NCI-H345 (cell line): Measurements from ENCODE around the gene CDC27.
A peak's percentile ranks its signal among the peaks of the same experiment; 100 is the strongest.
"Not testable (repeated sequence)": the region's sequence is repeated elsewhere in the genome, so short reads cannot be mapped to it uniquely, and the experiment has no call there.

Experiments used
- DNase-seq: peaks from one replicate; lab custom pipeline; 2025; lab: John Stamatoyannopoulos, UW

CDC27 gene

DNA sequence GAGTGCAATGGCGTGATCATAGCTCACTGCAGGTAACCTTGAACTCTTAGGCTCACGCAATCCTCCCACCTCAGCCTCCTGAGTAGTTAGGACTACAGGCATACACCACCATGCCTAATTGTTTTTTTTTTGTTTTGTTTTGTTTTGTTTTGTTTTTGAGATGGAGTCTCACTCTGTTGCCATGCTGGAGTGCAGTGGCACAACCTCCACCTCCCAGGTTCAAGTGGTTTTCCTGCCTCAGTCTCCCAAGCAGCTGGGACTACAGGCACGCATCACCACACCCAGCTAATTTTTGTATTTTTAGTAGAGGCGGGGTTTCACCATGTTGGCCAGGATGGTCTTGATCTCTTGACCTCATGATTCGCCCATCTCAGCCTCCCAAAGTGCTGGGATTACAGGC is 54.7 kb downstream of the CDC27 start:
- not testable (repeated sequence) for DNase-seq

DNA sequence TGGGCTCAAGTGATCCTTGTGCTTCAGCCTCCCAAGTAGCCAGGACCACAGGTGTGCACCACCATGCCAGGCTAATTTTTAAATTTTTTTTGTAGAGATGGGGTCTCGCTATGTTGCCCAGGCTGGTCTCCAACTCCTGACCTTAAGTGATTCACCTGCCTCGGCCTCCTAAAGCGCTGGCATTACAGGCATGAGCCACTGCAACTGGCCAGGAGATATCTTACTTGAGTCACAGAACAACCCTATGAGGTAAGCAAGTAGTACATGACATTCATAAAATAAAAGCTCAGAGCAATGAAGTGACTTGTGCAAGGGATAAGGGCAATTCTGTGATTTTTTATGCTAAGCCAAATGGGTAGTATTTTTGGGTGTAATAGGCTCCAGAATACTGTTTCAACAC is 57.3 kb downstream of the CDC27 start:
- no peak for DNase-seq

DNA sequence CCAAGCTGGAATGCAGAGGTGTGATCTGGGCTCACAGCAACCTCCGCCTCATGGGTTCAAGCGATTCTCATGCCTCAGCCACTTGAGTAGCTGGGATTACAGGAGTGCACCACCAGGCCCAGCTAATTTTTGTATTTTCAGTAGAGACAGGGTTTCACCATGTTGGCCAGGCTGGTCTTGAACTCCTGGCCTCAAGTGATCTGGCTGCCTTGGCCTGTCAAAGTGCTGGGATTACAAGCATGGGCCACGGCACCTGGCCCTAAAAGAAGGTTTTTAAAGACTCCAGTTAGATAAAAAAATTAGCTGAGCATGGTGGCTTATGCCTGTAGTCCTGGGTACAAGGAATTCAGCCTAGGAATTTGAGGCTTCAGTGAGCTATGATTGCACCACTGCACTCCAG is 62.3 kb downstream of the CDC27 start:
- not testable (repeated sequence) for DNase-seq

DNA sequence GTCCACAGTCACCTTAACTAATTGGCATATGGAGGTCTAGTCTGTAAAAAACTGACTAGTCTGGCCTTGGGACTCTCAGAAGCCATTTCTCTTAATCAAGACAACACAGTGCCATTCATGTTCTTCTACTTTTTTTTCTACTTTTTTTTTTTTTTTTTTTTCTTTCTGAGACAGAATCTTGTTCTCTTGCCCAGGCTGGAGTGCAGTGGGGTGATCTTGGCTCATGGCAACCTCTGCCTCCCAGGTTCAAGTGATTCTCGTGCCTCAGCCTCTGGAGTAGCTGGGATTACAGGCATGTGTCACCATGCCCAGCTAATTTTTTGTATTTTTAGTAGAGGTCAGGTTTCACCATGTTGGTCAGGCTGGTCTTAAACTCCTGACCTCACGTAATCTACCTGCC is 65.8 kb downstream of the CDC27 start:
- DNase-seq, result not testable (repeated sequence)

DNA sequence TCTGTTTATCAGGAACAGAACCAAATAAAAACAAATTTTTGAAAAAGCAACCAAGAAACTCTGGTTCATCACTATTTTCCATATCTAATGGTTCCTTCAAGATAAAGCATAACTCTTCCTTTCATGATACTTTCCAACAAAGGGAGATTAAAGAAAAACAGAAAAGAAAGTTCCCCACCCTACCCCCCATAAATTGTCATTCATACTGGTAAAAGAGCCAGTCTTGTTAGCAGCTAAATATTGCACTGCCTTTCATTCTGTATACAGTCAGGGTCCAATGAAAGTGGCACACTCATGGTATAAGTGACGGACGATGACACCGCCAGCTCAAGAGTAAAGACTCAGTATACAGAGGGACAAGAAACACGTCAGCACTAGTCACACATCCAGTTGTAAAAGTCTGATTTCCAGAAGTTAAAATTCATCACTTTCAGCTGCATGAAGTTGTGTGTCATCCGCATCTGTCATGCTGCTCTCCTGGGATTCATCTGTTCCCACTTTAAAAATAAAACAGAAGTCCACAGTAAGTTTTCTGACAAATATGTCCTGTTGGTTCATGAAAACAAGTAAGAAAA is 68.5 kb downstream of the CDC27 start:
- no peak for DNase-seq

DNA sequence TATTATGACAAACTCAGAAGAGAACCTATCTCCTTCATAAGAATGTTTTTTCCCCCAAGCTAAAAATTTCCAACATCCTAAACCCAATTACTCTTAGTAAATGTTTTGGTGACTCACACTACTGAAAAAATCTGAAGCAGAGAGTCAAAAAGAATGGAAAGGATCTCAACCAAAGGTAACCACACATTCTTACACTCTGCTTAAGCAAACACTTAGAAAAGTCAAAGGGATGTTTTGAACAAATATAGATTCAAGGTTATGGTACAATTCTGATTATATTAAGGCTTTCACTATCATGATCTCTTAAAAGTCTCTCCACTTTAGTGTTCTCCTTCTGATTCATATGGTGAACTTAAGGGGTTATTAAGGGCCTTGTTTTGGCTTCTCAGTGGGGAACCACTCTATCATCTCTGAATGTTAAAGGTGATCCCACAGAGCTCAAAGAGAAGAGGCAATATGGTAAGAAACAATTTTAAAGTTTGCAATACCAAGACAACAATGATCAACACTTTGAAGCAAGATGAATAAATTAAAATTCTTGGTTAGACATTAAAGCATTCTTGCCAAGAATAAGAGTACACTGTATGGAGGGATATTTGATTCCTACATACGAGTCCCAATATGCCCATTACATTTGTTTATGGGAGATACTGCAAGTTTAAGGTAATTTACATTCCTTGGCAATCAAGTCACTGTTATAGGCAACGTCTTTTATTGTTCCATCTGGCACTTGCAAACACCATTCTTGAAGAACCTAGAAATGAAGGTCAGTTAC is 69.2 kb downstream of the CDC27 start:
- no peak for DNase-seq

DNA sequence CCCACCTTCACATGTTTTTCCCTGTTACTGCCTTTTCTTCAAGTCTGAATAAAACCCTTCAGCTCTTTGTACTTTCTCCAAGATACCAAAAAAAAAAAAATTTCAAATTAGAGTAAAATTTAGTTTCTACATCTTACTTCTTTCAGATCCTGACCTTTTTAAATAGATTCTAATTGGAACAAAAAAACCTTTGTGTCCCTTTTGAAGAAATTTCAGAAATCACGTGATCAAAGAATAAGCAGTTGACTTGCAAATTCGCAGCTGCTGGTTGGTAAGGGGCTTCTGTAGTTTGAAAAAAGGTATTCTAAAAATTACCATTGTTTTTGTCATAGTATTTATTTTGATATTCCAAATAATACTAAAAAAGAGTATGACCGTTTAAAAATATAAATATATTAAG is 71.7 kb downstream of the CDC27 start:
- no peak for DNase-seq

DNA sequence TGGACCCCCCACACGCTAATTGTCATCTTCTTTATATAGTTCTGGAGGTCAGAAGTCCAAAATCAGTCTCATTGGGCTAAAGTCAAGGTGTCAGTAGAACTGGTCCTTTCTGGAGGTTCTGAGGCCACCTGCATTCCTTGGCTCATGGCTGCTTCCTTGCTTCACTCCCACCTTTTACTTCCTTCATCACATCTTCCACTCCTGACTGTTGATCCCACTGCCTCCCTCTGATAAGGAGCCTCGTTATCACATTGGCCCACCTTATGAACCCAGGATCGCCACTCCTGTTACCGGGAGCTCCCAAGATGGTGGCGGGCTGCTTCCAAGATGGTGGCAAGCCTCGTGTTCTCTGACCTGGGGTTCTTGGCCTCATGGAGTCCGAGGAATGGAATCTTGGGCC is 83.0 kb downstream of the CDC27 start:
- DNase-seq, result no peak

DNA sequence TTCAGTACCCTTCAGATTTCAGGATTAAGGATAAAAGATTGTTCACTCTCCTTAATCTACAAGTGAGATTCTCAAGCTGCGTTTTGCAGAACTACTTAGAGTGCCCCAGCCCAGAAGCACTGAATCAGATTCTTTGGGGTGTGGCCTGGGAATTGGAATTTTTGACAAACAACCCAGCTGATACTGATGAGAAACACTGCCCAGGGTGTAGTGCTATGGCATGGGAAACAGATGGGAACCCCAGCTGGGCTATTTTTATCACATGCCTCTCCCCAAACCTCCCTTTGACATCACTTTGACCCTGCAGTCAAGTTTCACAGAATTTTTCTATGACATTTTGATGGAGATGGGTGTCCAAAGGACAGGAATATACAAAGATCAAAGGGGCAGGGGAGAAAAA is 83.8 kb downstream of the CDC27 start:
- DNase-seq, result not testable (repeated sequence)

DNA sequence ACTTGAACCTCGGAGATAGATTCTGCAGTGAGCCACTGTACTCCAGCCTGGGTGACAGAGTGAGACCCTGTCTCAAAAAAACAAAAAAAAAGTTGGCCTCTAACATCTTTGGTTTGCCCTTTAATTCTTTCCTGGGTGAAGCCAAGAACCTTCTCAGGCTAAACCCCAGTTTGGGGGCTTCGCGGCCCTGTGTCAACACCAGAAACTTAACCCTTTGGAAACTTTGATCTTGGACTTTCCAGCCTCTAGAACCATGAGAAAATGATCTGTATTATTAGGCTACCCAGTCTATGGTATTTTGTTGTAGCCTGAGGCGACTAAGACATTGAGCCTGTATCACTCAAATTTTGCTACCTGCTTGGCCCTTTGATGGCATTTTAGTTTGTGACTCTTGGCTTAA is 86.2 kb downstream of the CDC27 start:
- no peak for DNase-seq

DNA sequence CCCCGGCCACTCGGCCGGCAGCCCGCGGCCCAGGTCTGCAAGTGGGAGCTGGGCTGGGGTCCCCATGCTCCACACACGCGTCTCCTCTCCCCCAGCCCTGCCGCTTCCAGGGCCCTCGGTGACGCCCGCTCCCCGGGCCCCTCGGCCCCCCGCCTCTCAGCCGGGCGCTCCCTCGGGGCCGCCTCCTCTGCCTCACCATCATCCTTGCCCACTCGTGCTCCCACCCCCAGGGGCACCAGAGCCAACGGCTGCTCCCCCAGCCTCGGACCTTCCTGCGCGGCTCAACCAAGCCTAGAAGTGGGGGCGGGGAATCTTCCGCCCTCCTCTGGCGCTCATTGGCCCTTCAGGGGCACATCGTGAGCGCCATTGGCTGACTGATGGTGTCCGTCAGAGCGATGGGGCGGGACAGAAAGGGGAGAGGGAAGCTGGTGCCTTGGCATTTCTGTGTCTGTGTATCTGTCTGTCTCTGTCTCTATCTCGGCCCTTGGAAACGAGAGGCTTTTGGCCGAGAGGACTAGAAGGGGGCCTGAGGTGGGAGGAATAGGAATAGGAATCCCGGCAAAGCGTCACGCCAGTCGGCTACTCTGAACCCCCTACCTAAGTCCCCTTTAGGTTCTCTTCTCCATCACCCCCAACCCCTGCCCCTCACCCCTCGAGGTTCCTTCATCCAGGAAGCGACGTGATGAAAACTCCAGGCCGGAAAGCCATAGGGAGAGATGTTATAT is 88.9 kb downstream of the CDC27 start:
- DNase-seq, result peak; percentile 92

DNA sequence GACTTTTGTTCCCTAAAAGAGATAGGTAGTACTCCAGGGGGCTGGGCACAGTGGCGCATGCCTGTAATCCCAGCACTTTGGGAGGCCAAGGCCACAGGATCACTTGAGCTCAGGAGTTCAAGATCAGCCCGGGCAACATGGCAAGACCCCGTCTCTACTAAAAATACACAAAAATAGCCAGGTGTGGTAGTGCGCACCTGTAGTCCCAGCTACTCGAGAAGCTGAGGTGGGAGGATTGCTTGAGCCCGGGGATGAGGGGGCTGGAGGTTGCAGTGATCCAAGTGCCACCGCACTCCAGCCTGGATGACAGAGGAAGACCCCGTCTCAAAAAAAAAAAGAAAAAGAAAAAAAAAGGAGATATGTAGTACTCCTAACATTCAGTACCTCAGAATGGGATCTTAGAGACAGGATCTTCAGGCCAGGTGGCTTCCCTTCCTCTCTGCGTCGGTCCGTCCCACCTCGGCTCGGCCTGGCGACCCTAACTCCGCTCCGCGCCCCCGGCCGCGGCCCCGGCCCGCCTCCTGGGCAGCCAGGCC is 89.6 kb downstream of the CDC27 start:
- DNase-seq, result no peak

DNA sequence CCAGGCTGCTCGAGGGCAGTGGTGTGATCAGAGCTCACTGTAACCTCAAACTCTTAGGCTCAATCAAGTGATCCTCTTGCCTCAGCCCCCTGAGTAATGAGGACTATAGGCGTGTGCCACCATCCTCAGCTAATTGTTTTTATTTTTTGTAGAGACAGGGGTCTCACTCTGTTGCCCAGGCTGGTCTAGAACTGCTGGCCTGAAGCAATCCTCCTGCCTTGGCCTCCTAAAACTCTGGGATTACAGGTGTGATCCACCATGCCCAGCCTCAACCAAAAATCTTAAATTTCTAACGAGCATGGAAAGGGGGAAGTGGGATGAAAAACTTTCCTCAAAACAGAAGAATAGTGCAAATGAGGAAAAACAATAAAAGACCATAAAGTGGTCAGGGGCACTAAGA is 92.8 kb downstream of the CDC27 start:
- no peak for DNase-seq

DNA sequence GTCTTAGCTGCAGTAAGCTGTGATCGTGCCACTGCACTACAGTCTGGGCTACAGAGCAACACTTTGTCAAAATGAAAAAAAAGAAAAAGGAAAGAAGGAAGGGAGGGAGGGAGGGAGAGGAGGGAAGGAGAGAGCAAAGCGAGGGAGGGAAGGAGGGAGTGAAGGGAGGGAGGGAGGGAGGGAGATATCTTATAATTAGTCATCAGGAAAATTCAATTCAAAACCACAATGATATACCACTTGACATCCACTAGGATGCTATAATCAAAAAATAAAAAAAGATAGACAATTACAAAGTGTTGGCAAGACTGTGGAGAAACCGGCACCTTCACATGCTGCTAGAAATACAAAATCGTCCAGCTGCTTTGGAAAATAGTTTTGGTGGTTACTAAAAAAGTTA is 93.8 kb downstream of the CDC27 start:
- no peak for DNase-seq

DNA sequence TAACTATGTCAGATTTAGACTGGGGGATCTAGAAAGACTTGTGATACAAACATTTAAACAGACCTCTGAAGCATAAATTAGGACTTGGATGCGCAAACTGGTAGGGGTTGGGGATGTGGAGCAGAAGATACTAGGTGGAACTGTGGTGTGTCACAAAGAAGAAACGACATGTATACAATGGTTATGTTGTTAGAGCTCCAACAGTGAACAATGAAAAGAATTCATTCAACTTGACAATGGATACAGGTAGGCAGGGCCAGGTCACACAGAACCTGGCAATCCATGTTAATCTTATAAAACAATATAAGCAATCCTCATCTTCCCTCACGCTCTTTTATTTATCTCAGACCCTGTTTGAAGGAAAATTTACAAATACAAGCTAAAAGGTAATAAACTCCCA is 102.0 kb downstream of the CDC27 start:
- DNase-seq, result no peak

DNA sequence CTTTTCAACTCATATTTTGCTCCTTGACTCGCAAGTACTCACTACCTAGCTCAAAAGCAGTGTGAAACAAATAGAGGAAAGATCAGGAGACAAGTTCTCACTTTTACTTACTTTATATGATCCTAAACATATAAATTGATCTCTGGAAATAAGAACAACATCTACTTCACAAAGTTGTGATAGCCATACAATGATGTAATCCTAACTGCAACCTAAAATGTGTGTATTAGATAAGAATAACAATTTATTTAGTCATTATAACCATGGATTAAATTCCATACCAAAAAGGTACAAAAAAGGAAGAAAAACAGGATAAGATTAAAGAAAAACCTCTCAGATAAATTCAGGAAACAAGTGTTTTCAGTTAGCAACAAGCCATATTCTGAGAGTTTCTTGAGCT is 103.4 kb downstream of the CDC27 start:
- DNase-seq, result no peak

DNA sequence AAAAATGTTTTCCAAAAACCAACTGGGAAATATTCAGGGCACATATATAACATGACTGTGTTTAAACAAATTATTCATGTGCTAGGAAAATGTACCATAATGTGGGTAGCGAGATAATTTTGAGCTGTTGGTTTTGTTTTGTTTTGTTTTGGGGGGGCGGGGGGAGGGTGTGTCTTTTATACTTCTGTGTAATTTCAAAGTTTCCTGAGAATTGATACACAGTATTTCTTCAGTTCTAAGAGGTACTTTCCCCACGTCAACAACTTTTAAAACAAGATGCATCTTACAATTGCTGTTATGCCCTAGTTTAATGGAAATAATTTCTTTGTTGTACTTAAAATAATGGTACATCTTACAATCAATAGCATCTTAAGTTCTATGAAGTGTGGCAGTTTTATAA is 110.3 kb downstream of the CDC27 start:
- no peak for DNase-seq

DNA sequence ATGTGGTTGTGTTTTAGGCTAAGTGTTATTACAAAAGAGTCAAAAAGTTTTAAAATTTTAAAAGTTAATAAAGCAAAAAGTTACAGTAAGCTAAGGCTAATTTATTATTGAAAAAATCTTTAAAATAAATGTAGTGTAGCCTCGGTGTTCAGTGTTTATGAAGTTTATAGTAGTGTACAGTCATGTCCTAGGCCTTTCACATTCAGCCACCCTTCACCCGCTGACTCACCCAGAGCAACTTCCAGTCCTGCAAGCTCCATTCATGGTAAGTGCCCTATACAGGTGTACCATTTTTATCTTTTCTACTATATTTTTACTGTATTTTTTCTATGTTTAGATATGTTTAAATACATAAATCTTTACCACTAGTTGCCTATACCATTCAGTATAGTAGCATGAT is 111.5 kb downstream of the CDC27 start:
- no peak for DNase-seq

DNA sequence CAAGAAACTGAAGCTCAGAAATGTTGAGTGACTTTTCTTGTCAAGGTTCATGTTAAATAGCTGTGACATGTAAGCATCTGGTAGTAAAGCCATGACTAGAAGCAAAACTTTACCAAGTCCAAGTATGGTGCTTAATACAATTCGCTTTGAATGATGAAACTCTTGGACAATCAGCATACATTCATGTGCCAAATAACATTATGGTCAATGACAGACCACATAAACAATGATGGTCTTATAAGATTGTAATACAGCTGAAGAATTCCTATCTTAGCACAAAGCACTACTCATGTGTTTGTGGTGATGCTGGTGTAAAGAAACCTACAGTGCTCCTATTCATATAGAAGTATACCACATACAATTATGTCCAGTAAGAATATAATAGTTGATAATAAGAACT is 112.9 kb downstream of the CDC27 start:
- no peak for DNase-seq

DNA sequence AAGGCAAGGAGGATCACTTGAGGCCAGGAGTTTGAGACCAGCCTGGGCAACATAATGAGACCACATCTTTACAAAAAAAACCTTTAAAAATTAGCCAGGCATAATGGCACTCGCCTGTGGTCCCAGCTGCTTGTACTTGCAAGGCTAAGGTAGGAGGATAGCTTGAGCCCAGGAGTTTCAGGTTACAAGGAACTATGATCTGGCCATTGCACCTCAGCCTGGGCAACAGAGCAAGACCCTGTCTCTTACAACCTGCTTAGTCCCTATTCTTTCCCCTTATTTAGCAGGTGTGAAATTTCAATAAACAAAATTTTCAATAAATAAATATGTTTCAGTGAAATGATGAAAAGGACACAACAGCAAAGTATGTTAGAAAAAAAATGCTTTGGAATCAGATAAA is 114.7 kb downstream of the CDC27 start:
- DNase-seq, result not testable (repeated sequence)

DNA sequence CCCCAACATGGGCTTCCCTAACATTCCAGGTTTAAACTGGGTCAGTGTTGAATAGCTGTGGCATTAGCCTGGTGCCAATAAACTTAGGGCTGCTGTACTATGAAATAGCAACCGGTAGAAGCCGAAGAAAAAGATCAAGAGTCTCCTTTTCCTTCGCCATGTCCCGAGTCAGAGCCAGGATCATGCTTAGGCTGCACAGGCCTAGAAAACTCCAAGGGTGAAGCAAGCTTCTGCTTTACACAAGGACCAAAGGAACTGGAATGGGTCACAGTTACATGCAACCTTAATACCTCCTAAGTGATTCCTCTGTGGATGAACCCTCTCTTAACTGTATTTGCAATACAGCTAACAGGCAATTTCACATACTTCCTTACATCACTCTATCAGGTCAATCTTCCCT is 115.5 kb downstream of the CDC27 start:
- not testable (repeated sequence) for DNase-seq

DNA sequence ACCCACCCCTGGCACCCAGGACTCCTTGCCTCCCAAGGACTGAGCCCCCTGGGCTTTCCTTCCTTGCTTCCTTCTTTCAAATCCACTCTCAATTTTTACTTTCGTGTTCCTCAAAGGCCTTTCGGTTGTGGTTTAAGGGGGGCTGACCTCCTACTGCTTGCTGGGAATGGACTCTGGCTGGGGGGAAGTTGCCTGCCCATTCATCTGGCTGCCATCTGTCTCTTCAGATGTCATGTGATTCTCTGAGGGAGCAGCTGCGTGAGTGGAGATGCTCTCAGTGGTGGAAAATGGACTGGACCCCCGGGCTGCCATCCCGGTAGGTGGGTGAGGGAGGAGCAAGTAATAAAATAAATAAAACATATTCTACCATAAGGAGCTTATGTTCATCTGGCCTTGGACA is 116.2 kb downstream of the CDC27 start:
- peak; percentile 2 for DNase-seq

DNA sequence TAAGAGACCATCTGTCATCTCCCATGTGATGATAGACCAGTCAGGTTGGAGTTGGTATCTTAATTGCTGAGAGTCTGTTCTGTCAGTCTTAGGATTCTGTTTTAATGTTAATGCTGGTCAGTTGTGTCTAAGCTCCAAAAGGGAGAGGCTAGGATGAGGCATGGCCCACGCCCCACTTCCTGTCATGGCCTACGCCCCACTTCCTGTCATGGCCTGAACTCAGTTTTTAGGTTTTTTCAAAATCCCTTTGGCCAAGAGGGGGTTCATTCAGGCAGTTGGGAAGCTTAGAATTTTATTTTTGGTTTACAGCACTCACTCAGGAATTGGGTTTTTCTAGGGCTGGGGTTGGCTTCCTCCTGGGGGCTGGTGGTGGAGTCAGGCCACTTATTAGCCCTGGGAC is 117.9 kb downstream of the CDC27 start:
- not testable (repeated sequence) for DNase-seq
